ENCODE results near the gene CHL1.

The CHL1 gene

DNA sequence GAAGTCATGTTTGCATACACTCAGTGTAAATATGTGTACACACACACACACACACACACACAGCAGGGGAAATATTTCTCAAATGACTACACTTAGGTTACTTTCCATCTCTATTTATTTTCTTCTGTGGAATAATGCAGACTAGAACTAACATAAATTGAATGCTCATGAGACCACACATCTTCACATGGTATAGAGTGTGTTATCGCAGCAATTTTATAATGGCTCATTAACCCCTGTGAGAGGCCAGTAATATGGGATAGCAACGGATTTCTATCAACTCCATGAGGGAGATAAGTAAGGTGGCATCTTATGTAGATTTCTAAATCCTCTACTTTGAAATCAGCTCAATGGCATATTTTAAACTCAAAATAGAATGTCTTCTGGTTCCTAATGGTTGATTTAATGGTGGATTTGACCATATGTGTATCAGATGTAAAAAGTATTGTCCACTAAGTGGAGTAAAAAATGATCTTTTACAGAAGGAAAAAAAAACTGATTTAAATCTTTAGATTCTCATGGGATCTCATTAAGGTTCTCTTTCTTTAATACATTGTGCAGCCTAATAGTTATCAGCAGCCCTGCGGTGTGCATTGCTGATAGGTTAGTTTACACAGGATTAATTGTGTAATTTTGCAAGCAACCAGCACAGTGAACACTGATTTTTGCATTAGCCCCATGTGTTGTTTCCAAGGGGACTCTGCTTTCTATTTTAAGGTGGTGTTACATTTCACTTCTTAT lies 32.0 kb downstream of the CHL1 start:
- no peak for DNase-seq (ENCODE audit: low spot score)

DNA sequence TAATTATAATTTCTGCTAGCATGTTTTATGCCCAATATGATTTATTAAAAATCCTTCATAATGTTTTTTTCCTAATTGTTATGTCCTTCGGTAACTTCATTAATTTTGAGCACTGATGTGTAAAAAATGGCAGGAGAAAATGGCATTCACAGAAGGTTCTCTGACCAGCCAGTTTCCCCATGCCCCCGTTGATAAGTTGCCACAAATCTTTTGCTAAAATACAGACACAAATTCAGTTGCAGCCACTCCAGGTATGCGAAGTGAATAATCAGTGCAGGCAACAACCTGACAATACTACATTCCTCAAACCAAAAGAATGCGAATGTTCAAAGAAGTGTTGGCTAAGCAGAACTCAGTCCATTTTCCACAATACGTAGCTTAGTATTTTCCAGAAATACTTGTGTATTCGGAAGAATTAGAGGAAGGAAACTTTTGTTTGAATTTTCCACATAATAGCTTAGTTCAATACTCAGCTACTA lies 32.7 kb downstream of the CHL1 start:
- no peak for DNase-seq (ENCODE audit: low spot score)

DNA sequence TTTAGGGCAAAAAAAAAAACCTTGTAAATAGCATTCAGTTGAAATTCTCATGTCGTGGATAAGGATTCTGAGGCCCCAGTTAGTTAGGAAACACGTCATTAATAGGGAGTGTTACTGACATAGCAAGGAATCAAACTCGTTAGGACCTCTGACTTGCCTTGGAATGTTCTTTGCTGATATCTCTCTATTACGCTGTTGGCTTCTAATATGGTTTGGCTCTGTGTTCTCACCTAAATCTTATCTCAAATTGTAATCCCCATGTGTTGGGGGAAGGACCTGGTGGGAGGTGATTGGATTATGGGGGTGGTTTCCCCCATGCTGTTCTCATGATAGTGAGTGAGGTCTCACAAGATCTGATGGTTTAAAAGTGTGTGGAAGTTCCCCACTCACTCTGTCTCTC lies 40.3 kb downstream of the CHL1 start:
- no peak for DNase-seq (ENCODE audit: low spot score)

DNA sequence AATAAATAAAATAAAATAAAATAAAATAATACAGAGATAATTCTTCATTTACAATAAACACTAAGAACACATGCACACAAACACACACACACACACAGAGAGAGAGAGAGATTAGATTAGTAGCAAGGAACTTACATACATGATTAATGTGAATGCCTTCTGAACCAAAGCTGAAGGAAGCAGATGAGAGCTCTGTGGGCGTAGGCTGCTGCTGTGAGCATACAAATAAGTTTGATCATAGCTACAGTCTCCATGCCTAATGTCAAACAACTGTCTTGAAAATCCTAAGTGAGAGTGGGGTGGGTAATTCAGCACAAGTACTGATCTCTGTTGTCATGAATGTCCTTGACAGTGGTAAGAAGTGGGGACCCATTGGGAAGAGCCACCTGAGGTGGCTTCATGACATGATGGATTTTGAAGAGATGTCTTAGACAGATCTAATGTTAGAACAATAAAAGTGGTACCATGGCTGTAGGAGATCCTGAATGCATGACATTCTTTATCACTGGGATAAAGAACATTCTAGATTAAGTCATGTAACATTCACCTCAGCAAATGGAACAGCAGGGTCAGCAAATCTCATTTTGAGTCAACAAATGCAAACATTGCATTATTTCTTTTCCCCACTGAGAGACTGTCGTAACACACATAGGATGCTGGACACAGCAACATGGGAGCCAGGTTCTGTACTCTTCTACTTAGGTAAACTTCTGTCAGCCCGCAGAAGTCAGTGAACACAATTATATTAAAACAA lies 46.2 kb downstream of the CHL1 start:
- DNase-seq (ENCODE audit: low spot score) = no peak

DNA sequence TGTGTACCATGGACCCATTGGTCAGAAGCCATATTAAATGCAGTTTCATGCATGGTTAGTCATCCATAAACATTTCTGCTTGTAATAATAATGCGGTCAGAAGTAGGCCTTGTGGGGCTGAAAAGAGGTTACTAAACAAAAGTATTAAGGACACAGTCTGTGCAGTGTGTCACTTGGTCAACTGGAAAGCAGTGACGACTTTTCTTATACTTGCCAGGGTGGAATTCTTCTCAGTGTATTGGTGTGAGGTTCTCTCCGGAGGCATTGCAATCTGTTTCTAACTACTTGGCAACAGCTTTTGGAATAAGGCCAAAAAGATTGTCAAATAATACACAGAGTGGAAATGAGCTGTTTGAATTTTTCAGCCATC lies 46.8 kb downstream of the CHL1 start:
- DNase-seq (ENCODE audit: low spot score) = no peak

DNA sequence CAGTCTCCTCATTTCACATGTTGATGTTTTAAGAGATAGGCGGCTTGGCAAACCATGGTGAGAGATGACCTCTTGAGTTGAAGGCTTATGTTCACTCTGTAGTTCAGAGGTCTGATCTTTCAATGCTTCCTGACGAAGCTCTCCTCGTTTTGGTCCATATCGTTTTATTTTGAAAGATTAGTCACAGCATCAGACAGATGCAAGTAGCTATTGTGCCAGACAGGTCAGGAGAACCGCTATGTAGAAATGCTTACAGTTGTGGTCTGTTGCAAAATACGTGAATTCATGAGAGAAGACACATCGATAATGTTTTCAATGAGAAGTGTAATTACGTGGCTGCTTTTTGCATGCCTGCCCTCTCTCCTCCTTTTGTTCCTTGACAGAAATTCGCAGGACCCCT lies 47.5 kb downstream of the CHL1 start:
- no peak for DNase-seq (ENCODE audit: low spot score)

DNA sequence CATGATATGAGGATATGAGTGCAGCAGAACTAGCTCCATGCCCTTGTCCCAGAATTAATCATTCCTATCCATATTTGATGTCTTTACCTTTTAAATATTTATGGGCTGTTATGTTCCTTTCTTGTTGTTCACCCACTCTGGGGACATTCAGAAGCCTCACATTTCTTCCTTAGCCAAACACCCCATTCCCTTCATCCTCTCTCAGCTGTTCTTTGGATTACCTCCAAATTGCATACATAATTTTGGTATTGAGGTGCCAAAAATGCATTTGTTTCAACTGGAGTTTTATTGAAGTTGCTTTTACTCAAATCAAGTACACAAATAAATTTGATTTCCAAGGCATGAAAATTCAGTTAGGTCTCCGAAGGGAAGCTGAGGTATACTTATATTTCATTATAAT lies 51.4 kb downstream of the CHL1 start:
- no peak for DNase-seq (ENCODE audit: low spot score)

DNA sequence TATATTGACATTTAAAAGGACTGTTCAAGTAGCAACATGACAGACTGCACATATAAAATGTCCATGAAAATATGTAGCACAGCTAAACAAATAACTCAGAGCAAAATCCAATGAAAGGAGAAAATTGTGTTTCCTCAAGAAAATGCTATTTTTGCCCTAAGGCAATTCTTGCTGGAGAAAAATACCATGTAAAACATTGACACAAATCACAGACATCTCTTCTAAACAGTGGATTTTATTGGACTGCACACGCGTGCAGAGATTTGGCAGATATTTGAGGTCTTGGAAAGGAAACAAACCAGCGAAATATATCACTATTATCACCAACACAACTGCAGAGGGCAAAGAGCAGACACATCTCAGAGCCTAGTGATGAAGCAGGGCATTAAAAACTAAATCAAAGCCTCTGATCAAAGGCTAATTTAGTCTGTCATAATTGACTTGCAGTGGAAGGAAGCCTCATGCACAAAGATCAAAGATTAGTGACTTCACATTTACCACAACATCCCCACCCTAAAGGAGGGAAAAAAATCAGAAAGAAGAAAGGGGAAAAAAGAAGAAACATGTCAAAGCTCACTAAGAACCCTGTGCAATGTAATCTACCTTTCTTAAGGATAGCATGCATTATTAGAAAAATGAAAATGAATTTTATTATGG lies 52.4 kb downstream of the CHL1 start:
- no peak for DNase-seq (ENCODE audit: low spot score)

DNA sequence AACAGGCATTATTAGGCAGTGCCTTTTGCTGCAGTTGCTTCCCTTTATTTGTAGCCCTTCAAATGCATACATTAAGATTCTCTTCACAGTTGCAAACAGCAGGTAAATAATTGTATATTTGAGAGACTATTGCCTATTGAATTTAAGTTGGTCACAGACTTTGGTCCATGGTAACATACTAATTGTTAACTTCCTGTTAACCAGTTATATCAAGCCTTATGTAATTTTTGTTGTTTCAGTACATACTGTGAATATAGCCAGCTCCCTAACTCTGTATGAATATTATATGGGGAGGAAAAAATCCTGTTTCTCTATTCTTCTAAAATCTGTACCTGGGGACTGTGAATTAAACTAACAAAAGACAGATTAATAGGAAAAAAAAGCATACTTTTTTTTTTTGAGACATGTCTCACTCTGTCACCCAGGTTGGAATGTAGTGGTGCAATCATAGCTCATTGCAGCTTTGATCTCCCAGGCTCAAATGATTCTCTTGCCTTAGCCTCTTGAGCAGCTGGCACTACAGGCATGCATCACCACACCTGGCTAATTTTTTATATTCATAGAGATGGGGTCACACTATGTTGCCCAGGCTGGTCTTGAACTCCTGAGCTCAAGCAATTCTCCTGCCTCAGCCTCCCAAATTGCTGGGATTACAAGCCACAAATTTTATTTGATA lies 53.2 kb downstream of the CHL1 start:
- DNase-seq (ENCODE audit: low spot score) = no peak

DNA sequence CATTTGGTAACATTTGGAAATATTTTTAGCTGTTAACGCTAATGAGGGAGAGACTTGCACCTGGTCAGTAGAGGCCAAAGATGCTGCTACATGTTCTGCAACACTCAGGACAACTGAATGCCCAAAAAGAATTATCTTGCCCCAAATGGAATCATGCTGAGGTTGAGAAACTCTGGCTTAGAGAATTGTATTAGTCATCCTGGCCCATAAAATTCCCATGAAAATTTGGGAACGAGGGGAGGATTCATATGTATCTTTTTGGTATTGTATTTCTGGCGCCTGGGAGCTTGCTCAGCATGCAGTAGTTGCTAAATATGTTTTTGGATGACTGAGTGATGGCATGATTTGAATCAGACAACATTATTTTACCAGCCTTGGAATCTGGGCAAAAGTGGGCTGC lies 59.9 kb downstream of the CHL1 start:
- no peak for DNase-seq (ENCODE audit: low spot score)

DNA sequence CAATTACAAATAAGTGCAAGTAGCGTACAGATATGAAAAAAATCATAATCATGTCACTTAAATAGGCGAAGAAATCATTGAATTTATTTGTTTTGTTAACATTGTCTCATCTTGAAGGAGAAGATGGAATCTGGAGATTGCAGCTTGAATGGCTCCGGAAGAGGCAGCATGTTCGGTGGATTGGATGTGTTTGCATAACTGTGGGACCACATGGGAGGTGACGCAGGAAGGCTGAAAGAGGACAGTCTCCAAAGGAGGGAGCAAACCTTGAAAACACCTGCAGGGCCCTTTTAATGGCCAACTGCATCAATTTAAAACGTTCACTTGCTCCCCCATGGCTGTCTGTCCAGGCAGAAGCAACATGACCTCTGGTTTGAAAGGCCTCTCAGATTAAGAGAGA lies 61.3 kb downstream of the CHL1 start:
- DNase-seq (ENCODE audit: low spot score) = no peak

DNA sequence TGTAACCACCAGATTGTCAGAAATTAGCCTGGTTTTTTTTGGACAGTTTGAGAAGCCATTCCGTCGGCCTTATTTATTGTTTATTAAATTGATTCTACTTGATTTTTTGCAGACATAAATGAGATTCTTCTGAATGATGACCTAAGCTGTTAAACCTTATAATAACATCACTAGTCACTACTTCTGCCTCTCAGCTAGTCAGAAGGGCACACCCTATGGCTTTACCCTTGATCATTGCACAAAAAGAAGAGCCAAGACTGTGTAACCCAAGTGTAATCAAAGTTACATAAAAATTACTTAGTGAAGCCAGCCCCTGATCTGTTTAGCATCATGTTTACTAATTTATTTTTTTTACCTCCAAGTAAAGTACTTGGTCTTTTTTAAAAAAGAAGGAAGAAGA lies 64.3 kb downstream of the CHL1 start:
- no peak for DNase-seq (ENCODE audit: low spot score)

DNA sequence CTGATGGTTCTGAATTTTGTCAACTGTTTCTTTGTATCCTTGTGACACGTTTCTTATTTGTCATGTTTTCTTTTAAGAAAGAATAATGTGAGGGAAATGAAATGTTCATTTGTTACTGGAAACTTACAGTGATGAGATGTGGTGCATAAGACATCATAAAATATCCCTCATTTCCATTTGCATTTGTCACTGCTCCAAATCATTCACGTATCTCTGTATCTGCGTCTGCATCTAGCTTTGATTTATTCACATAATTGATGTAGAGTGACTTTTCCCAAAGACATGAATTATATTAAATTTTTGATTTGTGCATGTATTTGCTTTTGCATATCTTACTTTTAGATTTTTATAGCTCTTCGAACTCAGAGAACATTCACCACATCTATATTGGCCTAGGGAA lies 66.8 kb downstream of the CHL1 start:
- DNase-seq (ENCODE audit: low spot score) = no peak

DNA sequence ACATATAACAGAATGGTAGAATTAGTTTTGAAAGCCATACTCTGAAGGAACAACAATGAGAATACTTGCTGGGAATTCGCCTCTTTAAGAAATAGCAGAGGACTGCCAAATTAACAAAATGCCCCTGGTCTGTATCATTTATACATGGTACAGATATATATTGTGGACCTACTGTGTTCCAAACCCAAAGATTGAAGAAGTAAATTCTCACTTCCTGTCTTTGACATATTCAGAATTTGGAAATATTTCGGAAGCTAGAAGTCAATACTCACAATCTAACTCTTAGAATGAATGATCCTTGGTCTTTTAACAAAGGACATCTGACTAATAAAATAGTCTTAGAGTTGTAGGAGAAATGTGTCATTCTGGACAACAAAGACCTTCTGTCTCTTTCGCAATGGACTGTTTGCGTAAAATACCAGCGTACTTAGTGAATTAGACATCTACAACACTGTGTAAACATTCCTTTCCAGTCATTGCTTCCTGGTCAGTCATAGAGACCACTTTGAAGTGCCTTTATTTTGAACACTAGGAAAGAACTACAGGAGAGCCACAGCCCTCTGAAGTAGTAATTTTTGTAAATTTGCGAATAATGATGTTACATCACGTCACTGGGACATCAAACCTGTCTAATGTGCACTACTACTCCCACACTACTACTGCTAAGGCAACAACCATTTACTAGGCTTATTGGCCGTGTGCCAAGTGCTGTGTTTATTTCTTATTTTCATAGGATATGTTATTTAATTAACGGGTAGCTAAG lies 68.0 kb downstream of the CHL1 start:
- DNase-seq (ENCODE audit: low spot score) = no peak

DNA sequence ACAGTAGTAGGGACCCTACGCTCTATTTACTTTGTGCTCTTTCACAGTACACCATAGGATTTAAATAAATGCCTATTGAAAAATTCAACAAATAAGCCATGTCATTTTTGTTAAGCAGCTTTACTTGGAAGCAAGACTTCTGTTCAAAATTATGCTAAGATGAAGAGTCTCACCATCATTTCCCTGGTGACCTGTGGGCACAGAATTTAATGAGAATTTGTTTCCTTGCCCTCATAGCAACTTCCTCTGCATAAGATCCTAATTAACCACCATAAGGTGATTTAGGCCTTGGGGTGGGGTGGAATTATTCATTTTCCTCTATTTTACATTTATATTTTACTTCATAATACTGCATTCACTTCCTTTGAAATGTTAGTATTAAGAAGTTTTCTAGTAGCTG lies 70.5 kb downstream of the CHL1 start:
- no peak for DNase-seq (ENCODE audit: low spot score)

DNA sequence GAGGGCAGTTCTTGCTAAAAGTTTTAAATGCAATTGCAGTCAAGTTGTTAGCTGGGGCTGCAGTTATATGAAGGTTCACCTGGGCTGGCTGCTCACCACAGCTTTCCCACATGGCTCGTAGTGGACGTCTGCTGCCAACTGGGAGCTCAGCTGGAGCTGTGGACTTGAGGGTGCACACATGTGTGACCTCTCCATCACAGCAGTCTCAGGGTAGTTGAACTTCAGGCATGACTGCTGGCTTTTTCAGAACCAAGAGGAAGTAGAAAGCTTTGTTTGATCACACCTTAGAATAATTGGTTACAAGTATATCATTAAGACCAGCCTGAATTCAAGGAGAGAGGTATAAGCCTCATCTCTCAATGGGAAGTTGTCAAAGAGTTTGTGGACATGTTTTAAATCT lies 74.1 kb downstream of the CHL1 start:
- DNase-seq (ENCODE audit: low spot score) = no peak

DNA sequence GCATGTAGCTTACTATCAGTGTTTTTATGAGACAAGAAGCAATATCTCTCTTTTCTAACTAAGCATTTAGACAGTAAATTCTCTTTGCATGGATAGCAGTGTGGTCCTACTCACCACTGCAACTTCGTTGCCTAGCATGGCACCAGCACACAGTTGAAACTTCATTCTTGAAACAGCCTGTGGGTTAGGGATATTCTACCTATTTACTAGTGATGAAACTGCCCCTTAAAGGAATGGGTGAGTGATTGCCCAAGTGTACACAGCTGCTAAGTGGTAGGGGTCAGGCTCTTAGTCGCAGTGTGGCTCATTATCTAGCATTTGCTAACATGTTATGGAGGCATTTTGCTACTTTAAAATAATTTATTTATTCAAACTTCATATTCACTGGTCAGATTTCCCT lies 78.4 kb downstream of the CHL1 start:
- no peak for DNase-seq (ENCODE audit: low spot score)

DNA sequence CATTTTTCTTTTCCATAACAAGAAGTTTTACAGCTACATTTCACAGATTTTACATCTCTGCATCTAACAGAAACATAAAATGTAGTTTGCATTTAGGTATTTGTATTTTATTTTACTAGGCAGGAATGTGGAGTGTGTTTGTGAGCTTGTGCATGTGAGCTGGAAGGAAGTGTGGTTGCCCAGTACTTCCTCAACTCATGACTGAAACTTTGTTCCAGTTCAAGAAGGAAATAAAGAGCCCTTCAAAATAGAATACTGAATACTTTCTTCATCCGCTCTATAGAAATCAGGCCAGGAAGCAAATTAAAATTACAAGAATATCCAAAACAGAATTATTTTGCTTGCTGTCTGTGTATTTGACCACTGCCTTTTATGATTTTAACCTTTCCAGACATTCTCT lies 81.3 kb downstream of the CHL1 start:
- DNase-seq (ENCODE audit: low spot score) = peak; percentile 51

DNA sequence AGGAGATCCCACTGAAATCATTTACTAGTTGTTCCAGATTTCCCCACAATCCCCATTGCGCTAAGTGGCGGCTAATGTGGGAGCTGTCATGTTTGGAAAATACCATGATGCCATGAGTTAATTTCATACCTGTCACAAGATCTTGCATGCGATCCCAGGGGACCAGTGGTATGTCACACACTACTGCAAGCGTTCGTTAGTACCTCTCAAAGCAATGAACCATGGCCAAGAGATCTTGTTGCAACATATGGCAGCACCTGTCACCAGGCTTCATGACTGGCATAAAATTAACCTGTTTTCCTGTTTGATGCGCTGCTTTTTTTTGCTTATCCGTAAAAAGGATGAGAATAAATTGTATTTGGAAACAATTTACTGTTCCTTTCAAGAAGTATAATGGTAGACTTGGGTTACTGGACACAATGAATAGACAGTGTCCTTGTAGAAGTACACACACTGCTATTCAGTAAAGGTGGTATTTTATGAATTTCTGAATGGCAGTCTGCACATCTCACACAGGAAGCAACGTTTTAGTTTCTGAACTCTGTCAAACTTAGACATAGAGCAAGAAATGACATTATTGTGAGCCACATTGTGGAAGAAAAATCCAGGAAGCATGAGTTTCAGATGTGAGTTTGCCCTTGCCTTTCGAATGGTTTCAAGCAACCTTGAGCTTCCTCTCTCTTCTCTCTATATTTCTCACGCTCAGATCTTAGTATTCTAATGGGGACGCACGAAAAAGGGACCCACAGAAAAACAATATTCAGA lies 81.9 kb downstream of the CHL1 start:
- no peak for DNase-seq (ENCODE audit: low spot score)

DNA sequence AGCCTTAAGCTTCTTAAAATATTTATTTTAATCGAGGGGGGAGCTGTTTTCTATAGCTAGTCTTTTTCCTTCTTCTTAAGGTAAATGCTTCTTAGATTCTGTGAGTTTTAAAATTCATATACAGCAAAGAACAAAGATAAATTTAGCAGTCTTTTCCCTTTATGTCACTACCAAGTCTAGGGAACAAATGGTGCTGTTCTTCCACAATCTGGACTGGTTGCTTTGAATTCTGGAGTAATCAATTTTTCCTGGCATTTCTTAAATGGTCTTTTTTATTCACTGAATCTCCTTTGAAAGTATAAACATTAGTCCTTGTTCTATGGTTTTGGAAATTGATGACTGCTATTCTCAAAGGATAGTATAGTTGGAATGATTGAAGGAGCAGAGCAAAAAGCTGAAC lies 82.8 kb downstream of the CHL1 start:
- DNase-seq (ENCODE audit: low spot score) = peak; percentile 23

DNA sequence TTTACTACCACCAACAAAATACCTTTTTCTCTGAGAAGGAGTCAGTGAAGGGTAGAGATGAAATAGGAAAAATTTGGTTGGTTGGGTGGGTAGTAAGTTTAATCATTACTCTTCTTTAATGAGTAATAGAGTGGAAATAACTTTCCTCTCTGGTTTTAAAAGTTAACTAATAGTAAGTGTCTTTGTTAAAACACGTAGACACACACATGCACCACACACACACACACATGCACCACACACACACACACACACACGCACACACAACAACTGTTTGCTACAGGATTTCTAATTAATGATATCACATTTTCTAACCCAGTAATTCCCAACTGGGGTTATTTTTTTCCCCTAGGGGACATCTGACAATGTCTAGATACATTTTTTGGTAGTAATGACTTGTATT lies 84.1 kb downstream of the CHL1 start:
- no peak for DNase-seq (ENCODE audit: low spot score)
